ENCODE results near the gene OTOGL.

Gene OTOGL

DNA sequence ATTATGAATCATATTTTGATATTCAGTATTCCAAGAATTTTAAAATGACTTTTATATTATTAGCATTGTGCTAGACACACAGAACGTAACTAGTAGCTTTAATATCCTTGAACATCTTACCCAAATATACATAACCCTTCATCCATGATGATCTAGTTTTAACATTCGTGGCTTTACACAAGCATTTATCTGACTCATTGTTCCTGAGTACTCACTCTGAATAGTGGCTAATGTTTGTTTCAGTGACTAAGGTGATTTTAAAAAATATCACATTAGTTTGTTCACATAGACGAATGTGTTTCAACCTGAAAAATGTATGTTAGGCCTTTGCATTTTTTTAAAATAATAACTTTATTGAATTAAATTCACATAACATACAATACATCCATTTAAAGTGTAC is 264.7 kb downstream of the OTOGL start:
- H3K9me3 ChIP-seq (ENCODE audit: low read length), result 0 out of 2 replicates have a peak, but pooled peaks cover 3% of the 10 kb centered on the region
- H3K9ac ChIP-seq (ENCODE audit: low read length), result no peak overlapping the region
- TF ChIP-seq EZH2 (IDR thresholded peaks at IDR 0.05; ENCODE audit: borderline replicate concordance, low read length) (no peak), CTCF (IDR thresholded peaks at IDR 0.05; ENCODE audit: low read length) (no peak)
- no peaks in the 10 kb centered on the region for H3K4me1 ChIP-seq (ENCODE audit: insufficient read depth, low read length, severe bottlenecking)
- no peak overlapping the region for H3K27ac ChIP-seq (ENCODE audit: low read depth, low read length, poor library complexity, severe bottlenecking)
- no peak overlapping the region for H3K4me2 ChIP-seq (ENCODE audit: low read length)
- no peaks in the 10 kb centered on the region for H4K20me1 ChIP-seq (ENCODE audit: insufficient read depth, low read length)
- H3K9me2 ChIP-seq (ENCODE audit: low read depth, low read length), result no peaks in the 10 kb centered on the region
- no peak overlapping the region for H2AFZ ChIP-seq (ENCODE audit: low read length)
- no peak overlapping the region for H3K4me3 ChIP-seq (ENCODE audit: low read depth, low read length, poor library complexity, severe bottlenecking)
- H3K79me2 ChIP-seq (ENCODE audit: insufficient read depth, low read length), result no peaks in the 10 kb centered on the region
- no peaks in the 10 kb centered on the region for H3F3A ChIP-seq (ENCODE audit: insufficient read depth, low read length)
- H3K36me3 ChIP-seq (ENCODE audit: insufficient read depth, low read length), result no peaks in the 10 kb centered on the region
- H3K27me3 ChIP-seq (ENCODE audit: insufficient read depth, low read length), result no peaks in the 10 kb centered on the region

- no peak overlapping the region for H3K4me2 ChIP-seq (ENCODE audit: low read length)
- no peak overlapping the region for H2AFZ ChIP-seq (ENCODE audit: low read length)
- H3K27me3 ChIP-seq (ENCODE audit: insufficient read depth, low read length), result no peaks in the 10 kb centered on the region
- no peaks in the 10 kb centered on the region for H3K36me3 ChIP-seq (ENCODE audit: insufficient read depth, low read length)
- no peaks in the 10 kb centered on the region for H3K9me3 ChIP-seq (ENCODE audit: low read length)
- no peak overlapping the region for H3K9ac ChIP-seq (ENCODE audit: low read length)
- no peaks in the 10 kb centered on the region for H3K79me2 ChIP-seq (ENCODE audit: insufficient read depth, low read length)
- TF ChIP-seq EZH2 (IDR thresholded peaks at IDR 0.05; ENCODE audit: borderline replicate concordance, low read length), result no peak
- H3K27ac ChIP-seq (ENCODE audit: low read depth, low read length, poor library complexity, severe bottlenecking), result no peak overlapping the region
- no peaks in the 10 kb centered on the region for H3K4me1 ChIP-seq (ENCODE audit: insufficient read depth, low read length, severe bottlenecking)
- H3F3A ChIP-seq (ENCODE audit: insufficient read depth, low read length), result no peaks in the 10 kb centered on the region
- H3K4me3 ChIP-seq (ENCODE audit: low read depth, low read length, poor library complexity, severe bottlenecking), result no peak overlapping the region
- no peaks in the 10 kb centered on the region for H4K20me1 ChIP-seq (ENCODE audit: insufficient read depth, low read length)
- no peaks in the 10 kb centered on the region for H3K9me2 ChIP-seq (ENCODE audit: low read depth, low read length)
Measured at GRCh38 chr12:80373666-80374065, 274.3 kb downstream of the OTOGL start.

- H3K27ac ChIP-seq (ENCODE audit: low read depth, low read length, poor library complexity, severe bottlenecking), result no peak overlapping the region
- TF ChIP-seq CTCF (IDR thresholded peaks at IDR 0.05; ENCODE audit: low read length), result no peak
- no peak for TF ChIP-seq EZH2 (IDR thresholded peaks at IDR 0.05; ENCODE audit: borderline replicate concordance, low read length)
- no peaks in the 10 kb centered on the region for H3K9me3 ChIP-seq (ENCODE audit: low read length)
- H3F3A ChIP-seq (ENCODE audit: insufficient read depth, low read length), result no peaks in the 10 kb centered on the region
- H2AFZ ChIP-seq (ENCODE audit: low read length), result no peak overlapping the region
- H4K20me1 ChIP-seq (ENCODE audit: insufficient read depth, low read length), result no peaks in the 10 kb centered on the region
- H3K4me3 ChIP-seq (ENCODE audit: low read depth, low read length, poor library complexity, severe bottlenecking), result no peak overlapping the region
- no peaks in the 10 kb centered on the region for H3K36me3 ChIP-seq (ENCODE audit: insufficient read depth, low read length)
- no peaks in the 10 kb centered on the region for H3K4me1 ChIP-seq (ENCODE audit: insufficient read depth, low read length, severe bottlenecking)
- H3K9me2 ChIP-seq (ENCODE audit: low read depth, low read length), result no peaks in the 10 kb centered on the region
- no peaks in the 10 kb centered on the region for H3K79me2 ChIP-seq (ENCODE audit: insufficient read depth, low read length)
- no peak overlapping the region for H3K4me2 ChIP-seq (ENCODE audit: low read length)
- H3K27me3 ChIP-seq (ENCODE audit: insufficient read depth, low read length), result no peaks in the 10 kb centered on the region
- H3K9ac ChIP-seq (ENCODE audit: low read length), result no peak overlapping the region
Measured at GRCh38 chr12:80374615-80375014, 275.3 kb downstream of the OTOGL start.

DNA sequence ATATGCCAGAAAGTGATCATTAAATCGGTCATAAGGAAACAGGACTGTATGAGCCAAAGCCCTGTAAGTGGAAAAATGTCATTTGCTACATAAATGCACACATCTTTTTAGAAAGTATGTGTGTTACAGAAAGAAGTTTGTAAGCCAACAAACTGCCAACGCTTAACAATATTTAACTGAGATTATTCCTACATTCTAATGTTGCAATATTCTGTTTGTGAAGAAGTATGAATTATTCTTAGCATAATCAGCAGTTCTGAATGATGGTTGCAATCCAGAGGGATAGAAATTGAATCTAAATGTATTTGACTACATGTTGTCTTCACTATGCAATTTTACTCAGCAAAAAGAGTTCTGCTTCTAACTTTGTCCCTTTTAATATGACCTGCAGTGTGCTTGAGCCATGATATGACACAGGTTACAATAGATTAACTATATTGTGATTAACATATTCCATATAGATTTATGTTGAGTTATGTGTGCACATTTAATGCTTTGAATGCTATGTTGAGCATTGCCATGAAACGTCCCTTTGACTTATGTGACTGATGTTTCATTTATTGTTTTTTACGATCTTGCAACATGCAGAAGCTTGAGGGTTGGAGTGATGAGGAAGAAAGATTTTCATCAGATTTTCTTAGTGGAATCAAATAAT is 277.9 kb downstream of the OTOGL start:
- H3K4me2 ChIP-seq (ENCODE audit: low read length), result no peak overlapping the region
- no peaks in the 10 kb centered on the region for H3K36me3 ChIP-seq (ENCODE audit: insufficient read depth, low read length)
- no peak overlapping the region for H3K27ac ChIP-seq (ENCODE audit: low read depth, low read length, poor library complexity, severe bottlenecking)
- H4K20me1 ChIP-seq (ENCODE audit: insufficient read depth, low read length), result no peaks in the 10 kb centered on the region
- no peak overlapping the region for H3K9ac ChIP-seq (ENCODE audit: low read length)
- no peaks in the 10 kb centered on the region for H3K27me3 ChIP-seq (ENCODE audit: insufficient read depth, low read length)
- no peaks in the 10 kb centered on the region for H3K9me2 ChIP-seq (ENCODE audit: low read depth, low read length)
- no peaks in the 10 kb centered on the region for H3K9me3 ChIP-seq (ENCODE audit: low read length)
- no peak overlapping the region for H3K4me3 ChIP-seq (ENCODE audit: low read depth, low read length, poor library complexity, severe bottlenecking)
- no peaks in the 10 kb centered on the region for H3F3A ChIP-seq (ENCODE audit: insufficient read depth, low read length)
- H3K4me1 ChIP-seq (ENCODE audit: insufficient read depth, low read length, severe bottlenecking), result no peaks in the 10 kb centered on the region
- H2AFZ ChIP-seq (ENCODE audit: low read length), result no peak overlapping the region
- H3K79me2 ChIP-seq (ENCODE audit: insufficient read depth, low read length), result no peaks in the 10 kb centered on the region
- no peak for TF ChIP-seq CTCF (IDR thresholded peaks at IDR 0.05; ENCODE audit: low read length)
- TF ChIP-seq EZH2 (IDR thresholded peaks at IDR 0.05; ENCODE audit: borderline replicate concordance, low read length), result no peak
